HG03066 (cell line): Measurements from ENCODE around the gene PCID2.
A peak's percentile ranks its signal among the peaks of the same experiment; 100 is the strongest.
"Not testable (repeated sequence)": the region's sequence is repeated elsewhere in the genome, so short reads cannot be mapped to it uniquely, and the experiment has no call there.

Experiments
- ATAC-seq: cut with Tn5 transposase; IDR thresholded peaks from one replicate; pipeline ENCODE4 v1.9.1; 2021; ENCODE audit warnings: low read depth; ENCODE audit not compliant: unreplicated experiment

Gene PCID2

DNA sequence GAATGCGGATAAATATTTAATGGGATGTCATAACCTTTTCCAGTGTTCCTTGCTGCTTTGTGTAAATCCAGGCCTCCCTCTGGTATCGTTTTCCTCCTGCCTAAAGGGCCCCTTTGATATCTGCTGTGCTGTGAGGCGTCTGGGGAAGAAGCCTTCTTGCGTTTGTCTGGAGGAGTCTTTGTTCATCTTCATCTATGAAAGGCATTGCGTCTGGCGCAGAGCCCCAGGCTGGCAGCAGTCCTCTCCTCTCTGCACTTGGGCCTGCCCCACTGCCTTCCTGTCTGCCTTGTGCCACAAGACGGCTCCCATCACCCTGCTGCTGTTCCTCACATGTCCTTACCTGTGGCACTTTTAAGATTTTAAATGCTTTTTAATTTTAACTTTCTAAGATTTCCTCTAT lies 40.3 kb downstream of the PCID2 start:
- no peak for ATAC-seq

DNA sequence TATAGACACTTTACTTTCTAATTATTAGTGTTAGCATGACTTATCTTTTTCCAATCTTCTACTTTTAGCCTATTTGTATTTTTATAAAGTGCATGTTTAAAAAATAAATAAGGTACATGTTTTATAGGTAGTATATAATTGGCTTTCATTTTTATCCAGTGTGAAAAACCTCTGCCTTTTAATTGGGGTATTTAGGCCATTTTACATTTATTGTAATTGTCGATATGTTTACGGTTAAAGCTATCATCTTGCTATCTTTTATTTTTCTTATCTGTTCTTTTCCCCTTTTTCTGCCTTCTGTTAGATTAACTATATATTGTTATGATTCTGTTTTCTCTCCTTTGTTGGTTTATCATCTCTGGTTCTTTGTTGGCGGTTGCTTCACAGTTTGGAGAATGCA lies 40.9 kb downstream of the PCID2 start:
- ATAC-seq, result no peak

GRCh38 chr13:113167155-113167554 lies 41.3 kb downstream of the PCID2 start:
- no peak for ATAC-seq

- no peak for ATAC-seq
Measured at GRCh38 chr13:113166681-113167080, 41.8 kb downstream of the PCID2 start.

DNA sequence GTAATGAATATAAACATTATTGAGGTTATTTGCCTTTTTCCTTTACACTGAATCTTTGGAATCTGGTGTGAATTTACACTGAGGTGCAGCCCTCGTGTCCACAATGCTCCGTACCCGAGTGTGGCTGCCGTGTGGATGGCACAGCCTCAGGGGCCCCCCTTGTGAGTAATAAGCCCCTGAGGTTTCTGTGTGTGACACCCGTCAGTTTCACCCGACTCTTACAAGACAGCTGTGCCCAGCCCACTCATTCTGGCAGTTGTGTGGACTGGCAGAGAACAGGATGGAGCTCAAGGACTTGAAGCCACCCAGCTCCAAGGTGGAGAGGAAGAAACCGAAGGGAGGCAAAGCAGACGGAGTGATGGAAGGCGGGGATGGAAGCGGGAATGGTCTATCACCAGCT lies 42.2 kb downstream of the PCID2 start:
- ATAC-seq, result no peak

DNA sequence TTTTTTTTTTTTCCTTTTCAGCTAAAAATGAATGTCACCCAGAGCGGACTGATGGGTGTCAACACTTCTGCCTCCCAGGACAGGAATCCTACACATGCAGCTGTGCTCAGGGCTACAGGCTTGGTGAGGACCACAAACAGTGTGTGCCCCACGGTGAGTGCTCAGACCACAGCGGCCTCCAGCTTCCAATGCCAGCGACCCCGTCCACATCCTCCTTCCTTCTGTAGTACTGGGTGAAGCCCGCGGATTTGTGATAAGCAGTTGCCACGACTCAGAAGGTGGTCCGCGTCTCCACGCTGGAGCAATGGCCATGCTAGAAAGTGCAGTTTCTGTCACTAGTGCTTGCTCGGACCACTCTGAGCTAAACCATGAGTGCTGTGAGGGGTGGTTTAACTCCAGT lies 44.0 kb downstream of the PCID2 start:
- no peak for ATAC-seq

- ATAC-seq, result no peak
Measured at GRCh38 chr13:113162783-113163685, 45.4 kb downstream of the PCID2 start.

GRCh38 chr13:113161975-113162374 lies 46.5 kb downstream of the PCID2 start:
- not testable (repeated sequence) for ATAC-seq

- no peak for ATAC-seq
Measured at GRCh38 chr13:113161433-113161832, 47.0 kb downstream of the PCID2 start.

DNA sequence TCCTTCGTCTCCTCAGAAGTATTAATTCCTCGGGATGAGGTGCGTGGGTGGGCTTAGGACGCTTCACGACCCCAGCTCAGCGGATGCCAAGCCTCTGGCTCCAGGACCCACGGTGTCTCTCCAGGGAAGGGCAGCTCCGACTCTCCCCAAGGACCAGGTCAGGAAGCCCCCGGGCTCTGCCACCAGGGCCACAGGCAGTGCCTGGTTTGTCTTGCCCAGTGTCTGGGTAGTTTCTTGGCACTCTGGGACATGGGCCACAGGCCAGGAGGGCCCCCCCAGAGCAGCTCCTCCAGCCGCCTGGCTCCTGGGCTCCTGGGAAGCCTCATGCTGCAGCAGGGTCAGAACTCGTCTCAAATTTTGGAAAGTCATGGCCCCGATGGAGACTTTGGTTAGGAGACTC lies 47.5 kb downstream of the PCID2 start:
- no peak for ATAC-seq

- ATAC-seq, result no peak
Measured at GRCh38 chr13:113159701-113160100, 48.8 kb downstream of the PCID2 start.

DNA sequence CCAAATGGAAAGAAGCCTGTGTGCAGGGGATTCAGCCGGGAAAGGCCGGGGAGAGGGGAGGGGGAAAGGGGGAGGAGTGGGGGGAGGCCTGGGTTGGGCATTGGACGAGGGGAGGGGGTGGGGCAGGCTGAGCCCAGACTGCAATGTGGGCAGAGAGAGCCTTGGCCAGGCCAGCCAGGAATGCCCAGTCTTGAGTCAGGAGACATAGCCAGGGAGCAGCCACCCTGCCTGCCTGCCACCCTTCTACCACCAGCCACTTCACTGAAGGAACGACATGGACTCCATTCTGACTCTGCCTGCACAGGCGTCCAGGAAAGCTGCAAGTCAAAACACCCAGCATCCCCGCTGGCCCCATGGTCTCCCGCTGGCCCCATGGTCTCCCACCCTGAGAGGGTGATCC lies 49.5 kb downstream of the PCID2 start:
- no peak for ATAC-seq

DNA sequence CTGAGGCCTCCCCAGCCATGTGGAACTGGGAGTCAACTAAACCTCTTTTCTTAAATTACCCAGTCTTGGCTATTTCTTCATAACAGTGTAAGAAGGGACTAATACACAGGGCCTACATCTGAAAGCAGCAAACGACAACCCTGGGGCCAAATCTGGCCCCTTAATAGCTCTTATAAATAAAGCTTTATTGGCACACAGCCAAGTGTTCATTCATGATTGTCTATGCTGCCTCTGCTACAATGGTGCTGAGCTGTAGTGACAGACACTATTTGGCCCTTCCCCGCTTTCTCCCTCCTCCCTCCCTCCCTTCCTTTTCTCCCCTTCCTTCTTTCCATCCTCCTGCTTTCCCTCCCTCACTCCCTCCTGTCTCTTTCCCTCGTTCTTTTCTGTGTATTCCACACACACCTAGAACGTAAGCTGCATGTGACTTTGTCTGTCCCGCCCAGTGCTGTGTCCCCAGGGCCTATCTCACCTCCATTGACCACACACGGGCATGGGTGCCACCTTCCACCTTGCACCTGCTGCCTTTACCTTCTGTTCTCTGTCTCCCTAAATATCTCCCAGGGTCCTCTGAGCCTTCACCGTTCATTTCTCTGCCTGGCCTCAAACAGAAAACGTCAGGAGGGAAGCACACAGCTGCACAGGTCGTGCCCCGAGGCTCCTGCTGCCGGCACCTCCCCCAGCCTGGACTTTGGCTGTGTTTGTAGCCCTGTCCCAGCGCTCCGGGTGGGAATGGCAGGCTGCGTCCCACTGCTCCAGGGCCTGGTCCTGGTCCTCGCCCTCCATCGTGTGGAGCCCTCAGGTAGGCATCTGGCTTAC lies 50.3 kb downstream of the PCID2 start, which contains the start of gene PROZ:
PROZ (plus strand) TSS at position 720 of the 819 bp plus-strand sequence; CDS start at position 733, 13 bp downstream.
- no peak for ATAC-seq

DNA sequence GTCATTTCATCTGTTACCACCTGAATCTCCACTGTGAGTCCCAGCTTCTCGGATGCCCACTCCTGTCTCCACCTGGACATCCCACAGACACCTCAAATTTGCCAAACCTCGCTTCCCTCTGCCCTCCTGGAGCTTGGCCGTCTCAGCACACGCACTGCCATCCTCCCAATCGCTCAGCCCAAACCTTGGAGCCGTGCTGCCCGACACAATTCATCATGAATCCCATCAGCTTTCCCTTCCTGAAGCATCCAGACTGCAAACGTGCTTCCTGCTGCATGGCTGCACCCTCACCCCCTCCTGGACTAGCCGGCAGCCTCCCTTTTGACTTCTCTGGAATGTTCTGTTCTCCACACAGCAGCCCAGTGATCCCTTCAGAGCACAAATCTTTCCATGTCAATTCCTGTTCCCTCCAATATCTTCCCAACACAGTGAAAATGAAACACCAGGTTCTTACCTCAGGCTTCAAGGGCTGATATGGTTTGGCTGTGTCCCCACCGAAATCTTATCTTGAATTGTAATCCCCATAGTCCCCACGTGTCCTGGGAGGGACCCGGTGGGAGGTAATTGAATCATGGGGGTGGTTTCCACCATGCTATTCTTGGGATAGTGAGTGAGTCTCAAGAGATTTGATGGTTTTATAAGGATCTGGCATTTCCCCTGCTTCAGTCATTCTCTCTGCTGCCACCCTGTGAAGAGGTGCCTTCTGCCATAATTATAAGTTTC lies 51.1 kb downstream of the PCID2 start:
- ATAC-seq, result no peak

- ATAC-seq, result no peak
Measured at GRCh38 chr13:113155982-113156655, 52.4 kb downstream of the PCID2 start.

DNA sequence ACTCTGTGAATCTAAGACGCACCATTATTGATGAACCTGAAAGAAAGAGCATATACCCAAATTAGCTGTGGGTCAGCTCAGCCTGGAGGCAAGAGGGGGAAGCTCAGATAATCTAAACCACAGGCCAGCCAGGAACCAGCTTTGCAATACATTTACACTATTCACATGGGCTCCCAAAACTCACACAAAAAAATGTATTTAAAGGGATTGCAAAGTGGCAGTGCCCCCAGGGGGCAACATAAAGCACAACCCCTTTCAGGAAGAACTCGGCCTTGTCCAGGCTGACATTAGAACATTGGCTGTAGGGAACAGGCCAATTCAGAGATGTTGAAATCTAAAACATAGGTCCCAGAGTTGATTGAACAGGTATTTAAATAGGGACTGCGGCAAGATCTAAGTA lies 53.3 kb downstream of the PCID2 start:
- no peak for ATAC-seq

- ATAC-seq, result peak; percentile 58
Measured at GRCh38 chr13:113153810-113154748, 54.4 kb downstream of the PCID2 start.

DNA sequence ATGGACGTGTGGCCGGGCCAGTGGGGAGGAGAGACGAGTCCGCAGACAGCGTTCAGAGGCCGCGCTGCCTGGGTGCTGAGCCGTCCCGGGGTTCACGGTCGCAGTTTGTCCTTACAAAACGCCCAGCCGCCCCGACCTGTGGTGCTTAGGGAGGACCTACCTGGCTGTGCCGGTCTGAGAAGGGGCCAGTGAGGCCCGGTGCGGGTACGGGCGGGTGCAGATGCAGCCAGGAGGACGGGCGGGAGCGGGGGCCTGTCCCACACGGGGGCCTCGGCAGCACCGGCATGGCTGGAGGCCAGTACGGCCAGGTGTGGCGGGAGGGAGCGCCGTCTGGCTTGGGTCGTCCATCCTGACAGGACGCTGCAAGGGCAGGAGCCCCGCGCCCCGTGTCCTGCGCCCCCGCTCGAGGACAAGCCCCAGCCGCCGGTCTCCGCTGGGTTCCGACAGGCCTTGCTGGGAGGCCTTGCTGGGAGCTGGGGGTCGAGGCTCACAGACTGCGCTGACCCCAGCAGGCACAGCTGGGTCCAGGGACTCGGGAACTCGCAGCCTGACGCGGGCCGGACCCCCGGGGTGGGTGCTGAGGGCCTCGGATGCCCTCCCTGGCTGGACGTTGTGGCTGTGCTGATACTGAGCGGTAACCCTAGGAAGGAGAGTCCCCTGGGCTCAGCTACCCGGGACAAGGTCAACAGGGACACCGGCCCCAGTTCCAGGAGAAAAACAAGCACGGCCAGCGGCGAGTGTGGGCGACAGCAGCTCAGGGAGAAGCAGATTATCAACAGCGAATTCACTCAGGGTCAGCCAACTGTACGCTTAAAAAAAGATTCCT lies 55.3 kb downstream of the PCID2 start:
- peak; percentile 19 for ATAC-seq

- no peak for ATAC-seq
Measured at GRCh38 chr13:113152691-113152983, 55.8 kb downstream of the PCID2 start.
